A549 (cell line): ENCODE data around the gene MYO1H. TPM values are rescaled to one million over a fixed set of nuclear protein-coding genes. Genes with fewer than 3 reads are reported as not detected.

ENCODE experiments used
- ATAC-seq, 2 experiments: fragments of 200-7000 bp in 1 of 2; fragments of >200 bp in 1 of 2; cut with Nextera tagmentation in 1 of 2; cut with Tn5 transposase in 1 of 2; 3 replicates each; pipeline versions ENCODE4 v1.8.0 to v1.9.1; 2018 to 2020; ENCODE audit warnings: mild to moderate bottlenecking in 1 of 2, moderate library complexity in 1 of 2
- CTCF ChIA-PET: fragments of 300-600 bp; sonication (Branson Sonifier 250); formaldehyde crosslinking; extraction: SDS; loops from one replicate; lab custom pipeline; 2021; ENCODE audit warnings: antibody characterized with exemption, inconsistent platforms; lab: Yijun Ruan, JAX
- POLR2A ChIA-PET: fragments of 350-600 bp; formaldehyde crosslinking; extraction: SDS; loops from one replicate; lab custom pipeline; 2021; ENCODE audit warnings: antibody characterized with exemption, inconsistent platforms; lab: Yijun Ruan, JAX
- DNase-seq, 2 experiments: peaks; one replicate each; pipeline versions ENCODE4 v3.0.0 to v3.0.0-alpha.2; 2011 to 2016; ENCODE audit warnings: low read depth in 1 of 2, low spot score in 1 of 2
- FAIRE-seq: peaks from 2 replicates; lab custom pipeline; 2011; peaks lifted over from hg19 to GRCh38; lab: Jason Lieb, UNC
- H3K27ac ChIP-seq, 2 experiments: fragments of >200 bp; sonication (Bioruptor Twin); formaldehyde crosslinking; 3 replicates each; pipeline ENCODE4 v1.5.1; 2016 to 2017
- H3K4me1 ChIP-seq: fragments of >200 bp; sonication (Bioruptor Twin); formaldehyde crosslinking; 3 replicates; pipeline ENCODE4 v1.6.1; 2016
- H3K4me2 ChIP-seq: fragments of >200 bp; sonication (Bioruptor Twin); formaldehyde crosslinking; 3 replicates; pipeline ENCODE4 v1.6.1; 2016
- H3K4me3 ChIP-seq: fragments of >200 bp; sonication (Bioruptor Twin); formaldehyde crosslinking; 3 replicates; pipeline ENCODE4 v1.5.1; 2016
- H3K9me3 ChIP-seq: fragments of >200 bp; sonication (Bioruptor Twin); formaldehyde crosslinking; 3 replicates; pipeline ENCODE4 v1.6.1; 2016
- CHD2 ChIP-seq: fragments of 150-350 bp; IDR thresholded peaks from 2 replicates; pipeline ENCODE4 v1.6.1; 2014; ENCODE audit warnings: low read length; ENCODE audit not compliant: partially characterized antibody
- CHD4 ChIP-seq: fragments of 200-600 bp; sonication (generic); IDR thresholded peaks from 2 replicates; pipeline ENCODE4 v1.6.1; 2016; ENCODE audit warnings: antibody characterized with exemption, mild to moderate bottlenecking, borderline replicate concordance
- ESRRA ChIP-seq: fragments of 150-350 bp; IDR thresholded peaks from 2 replicates; pipeline ENCODE4 v1.6.1; 2014; ENCODE audit warnings: mild to moderate bottlenecking, low read length, borderline replicate concordance
- FOSB ChIP-seq: fragments of 250-450 bp; sonication (Bioruptor Pico); IDR thresholded peaks from 2 replicates; pipeline ENCODE4 v1.5.0; 2020; ENCODE audit warnings: mild to moderate bottlenecking, moderate library complexity
- FOSL2 ChIP-seq, 2 experiments: fragments of 450-650 bp in 1 of 2; fragments of >200 bp in 1 of 2; sonication (Bioruptor Twin) in 1 of 2; formaldehyde crosslinking; IDR thresholded peaks; 2 replicates each; pipeline versions ENCODE4 v1.5.0 to v1.6.1; 2016 to 2020; ENCODE audit warnings: mild to moderate bottlenecking in 1 of 2, moderate library complexity in 1 of 2
- FOXS1 ChIP-seq: fragments of 250-450 bp; sonication (Bioruptor Pico); IDR thresholded peaks from 2 replicates; pipeline ENCODE4 v1.5.0; 2020; ENCODE audit warnings: mild to moderate bottlenecking, moderate library complexity
- GATA3 ChIP-seq: IDR thresholded peaks from 2 replicates; pipeline ENCODE4 v1.6.1; 2012; ENCODE audit warnings: borderline replicate concordance
- HEYL ChIP-seq: fragments of 250-450 bp; sonication (Bioruptor Pico); IDR thresholded peaks from 2 replicates; pipeline ENCODE4 v1.8.0; 2021; ENCODE audit warnings: mild to moderate bottlenecking, moderate library complexity
- JUNB ChIP-seq: fragments of >200 bp; sonication (Bioruptor Twin); formaldehyde crosslinking; IDR thresholded peaks from 2 replicates; pipeline ENCODE4 v1.6.1; 2016
- KDM5A ChIP-seq: fragments of 200-600 bp; sonication (generic); IDR thresholded peaks from 2 replicates; pipeline ENCODE4 v1.6.1; 2016; ENCODE audit warnings: antibody characterized with exemption, mild to moderate bottlenecking
- MAFK ChIP-seq: fragments of 450-650 bp; IDR thresholded peaks from 2 replicates; pipeline ENCODE4 v1.6.1; 2014; ENCODE audit not compliant: partially characterized antibody
- MAZ ChIP-seq: fragments of 150-350 bp; IDR thresholded peaks from 2 replicates; pipeline ENCODE4 v1.6.1; 2014; ENCODE audit warnings: antibody characterized with exemption, low read depth, low read length, borderline replicate concordance
- MYC ChIP-seq: IDR thresholded peaks from 2 replicates; pipeline ENCODE4 v1.6.1; 2012; ENCODE audit warnings: mild to moderate bottlenecking, inconsistent platforms, low read length, improper control_type of control experiment, borderline replicate concordance
- POLR2A ChIP-seq: IDR thresholded peaks from 2 replicates; pipeline ENCODE4 v1.6.1; 2012; ENCODE audit warnings: mild to moderate bottlenecking, low read length
- RARB ChIP-seq: fragments of 250-450 bp; sonication (Bioruptor Pico); IDR thresholded peaks from 2 replicates; pipeline ENCODE4 v1.8.0; 2021; ENCODE audit warnings: mild to moderate bottlenecking, moderate library complexity
- RCOR1 ChIP-seq: fragments of 150-350 bp; IDR thresholded peaks from 2 replicates; pipeline ENCODE4 v1.6.1; 2014; ENCODE audit warnings: antibody characterized with exemption, low read length, low read depth
- RNF2 ChIP-seq: fragments of 200-600 bp; sonication (generic); IDR thresholded peaks from 2 replicates; pipeline ENCODE4 v1.6.1; 2016; ENCODE audit warnings: low read depth, mild to moderate bottlenecking, antibody characterized with exemption, moderate library complexity, borderline replicate concordance
- SMC3 ChIP-seq: fragments of >200 bp; sonication (Bioruptor Twin); formaldehyde crosslinking; IDR thresholded peaks from 3 replicates; pipeline ENCODE4 v1.6.1; 2018; ENCODE audit warnings: inconsistent platforms
- TFCP2L1 ChIP-seq: fragments of 250-450 bp; sonication (Bioruptor Pico); IDR thresholded peaks from 2 replicates; pipeline ENCODE4 v1.5.0; 2021; ENCODE audit warnings: mild to moderate bottlenecking
- TP53 ChIP-seq: fragments of 250-450 bp; sonication (Bioruptor Pico); IDR thresholded peaks from 2 replicates; pipeline ENCODE4 v1.5.0; 2021; ENCODE audit warnings: mild to moderate bottlenecking, moderate library complexity
- ZFP36 ChIP-seq: fragments of 450-650 bp; IDR thresholded peaks from 2 replicates; pipeline ENCODE4 v1.6.1; 2014; ENCODE audit warnings: borderline replicate concordance; ENCODE audit not compliant: partially characterized antibody
- ZSCAN20 ChIP-seq: fragments of 250-450 bp; sonication (Bioruptor Pico); IDR thresholded peaks from 2 replicates; pipeline ENCODE4 v1.8.0; 2022; ENCODE audit warnings: mild to moderate bottlenecking, moderate library complexity
- WGBS: methylation state at CpG from one replicate; pipeline ENCODE4 v1.1.6; 2017; ENCODE audit errors: missing lambda C conversion rate; 5-methylcytosine and 5-hydroxymethylcytosine counted together
- polyA plus RNA-seq, 4 experiments: library from polyadenylated mRNA; depleted of rRNA in 3 of 4; stranded (reverse); fragments of >200 nt; fragmentation: RNase III in 1 of 4; extraction: RNeasy Plus Mini Kit Qiagen cat#74134 plus additional on column Dnase treatment in 1 of 4; gene quantifications; 2 replicates in 3 of 4; 3 replicates in 1 of 4; pipeline ENCODE4 v1.2.3, GENCODE V29; 2011 to 2017
- TF ChIP-seq, protein P1 (sequence below): fragments of >200 bp; sonication (Bioruptor Twin); formaldehyde crosslinking; IDR thresholded peaks from 3 replicates; pipeline ENCODE4 v1.6.1; 2016
- TF ChIP-seq, protein P2 (sequence below): fragments of 250-450 bp; sonication (Bioruptor Pico); IDR thresholded peaks from 2 replicates; pipeline ENCODE4 v1.5.0; 2021; ENCODE audit warnings: mild to moderate bottlenecking, moderate library complexity, borderline replicate concordance
- TF ChIP-seq, protein P3 (sequence below): fragments of 200-600 bp; sonication (generic); IDR thresholded peaks from 2 replicates; pipeline ENCODE4 v1.6.1; 2016; ENCODE audit warnings: antibody characterized with exemption, mild to moderate bottlenecking, moderate library complexity

Gene MYO1H
- polyA plus RNA-seq, 2 of the 4 experiments (the other 2 are of a cell fraction), result not detected

DNA sequence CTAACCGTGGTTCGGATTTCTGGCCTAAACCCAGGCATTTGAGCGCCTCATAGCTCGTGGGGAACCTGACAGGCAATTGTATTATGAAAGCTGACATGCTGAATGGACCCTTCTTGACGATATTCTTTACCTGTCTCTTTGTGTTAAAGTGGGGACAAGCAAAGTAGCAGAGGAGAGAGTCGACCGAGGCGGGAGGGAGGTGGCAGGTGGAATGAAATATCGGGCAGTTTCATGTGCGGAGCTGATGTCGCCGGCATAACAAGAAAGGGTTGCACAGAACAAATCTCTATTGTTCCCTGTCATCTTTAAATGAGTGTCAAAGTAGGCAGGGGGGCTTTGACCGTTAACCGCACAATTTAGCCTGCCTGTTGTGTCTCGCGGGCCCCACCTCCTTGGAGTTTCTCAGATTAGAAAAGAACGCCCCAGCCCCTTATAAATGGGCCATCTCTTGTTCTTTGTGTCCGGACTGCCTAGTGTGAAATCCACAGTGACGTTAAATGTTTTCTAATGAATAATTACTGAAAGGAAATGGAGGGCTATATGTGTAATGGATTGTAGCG, 11.5 kb downstream of the MYO1H start:
- DNase-seq (no peak), FAIRE-seq (no peak), ATAC-seq (no peak)
- no peak overlapping the region for H3K27ac ChIP-seq
- ChIA-PET POLR2A (no interaction called here), CTCF (no interaction called here)
- 80% methylated on average over 20 of the region's 20 CpGs for WGBS
- TF ChIP-seq, protein P1, sequence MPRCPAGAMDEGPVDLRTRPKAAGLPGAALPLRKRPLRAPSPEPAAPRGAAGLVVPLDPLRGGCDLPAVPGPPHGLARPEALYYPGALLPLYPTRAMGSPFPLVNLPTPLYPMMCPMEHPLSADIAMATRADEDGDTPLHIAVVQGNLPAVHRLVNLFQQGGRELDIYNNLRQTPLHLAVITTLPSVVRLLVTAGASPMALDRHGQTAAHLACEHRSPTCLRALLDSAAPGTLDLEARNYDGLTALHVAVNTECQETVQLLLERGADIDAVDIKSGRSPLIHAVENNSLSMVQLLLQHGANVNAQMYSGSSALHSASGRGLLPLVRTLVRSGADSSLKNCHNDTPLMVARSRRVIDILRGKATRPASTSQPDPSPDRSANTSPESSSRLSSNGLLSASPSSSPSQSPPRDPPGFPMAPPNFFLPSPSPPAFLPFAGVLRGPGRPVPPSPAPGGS, result no peak
- no peak for TF ChIP-seq ZFP36
- TF ChIP-seq RARB (CRISPR knock-in tag), result no peak
- no peak for TF ChIP-seq ESRRA
- TF ChIP-seq MAZ, result no peak
- TF ChIP-seq HEYL (CRISPR knock-in tag), result no peak
- no peak for TF ChIP-seq FOXS1 (CRISPR knock-in tag)
- no peak for TF ChIP-seq SMC3
- no peak for TF ChIP-seq RNF2
- no peak for TF ChIP-seq TFCP2L1 (CRISPR knock-in tag)
- TF ChIP-seq, protein P2, sequence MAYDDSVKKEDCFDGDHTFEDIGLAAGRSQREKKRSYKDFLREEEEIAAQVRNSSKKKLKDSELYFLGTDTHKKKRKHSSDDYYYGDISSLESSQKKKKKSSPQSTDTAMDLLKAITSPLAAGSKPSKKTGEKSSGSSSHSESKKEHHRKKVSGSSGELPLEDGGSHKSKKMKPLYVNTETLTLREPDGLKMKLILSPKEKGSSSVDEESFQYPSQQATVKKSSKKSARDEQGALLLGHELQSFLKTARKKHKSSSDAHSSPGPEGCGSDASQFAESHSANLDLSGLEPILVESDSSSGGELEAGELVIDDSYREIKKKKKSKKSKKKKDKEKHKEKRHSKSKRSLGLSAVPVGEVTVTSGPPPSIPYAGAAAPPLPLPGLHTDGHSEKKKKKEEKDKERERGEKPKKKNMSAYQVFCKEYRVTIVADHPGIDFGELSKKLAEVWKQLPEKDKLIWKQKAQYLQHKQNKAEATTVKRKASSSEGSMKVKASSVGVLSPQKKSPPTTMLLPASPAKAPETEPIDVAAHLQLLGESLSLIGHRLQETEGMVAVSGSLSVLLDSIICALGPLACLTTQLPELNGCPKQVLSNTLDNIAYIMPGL (CRISPR knock-in tag), result no peak
- no peak for TF ChIP-seq ZSCAN20
- TF ChIP-seq TP53 (CRISPR knock-in tag), result no peak
- no peak for TF ChIP-seq CHD4
- no peak for TF ChIP-seq KDM5A
- no peak for TF ChIP-seq FOSL2 (IDR thresholded peaks at IDR 0.05)
- TF ChIP-seq FOSL2 (CRISPR knock-in tag; IDR thresholded peaks at IDR 0.05), result no peak
- TF ChIP-seq, protein P3, sequence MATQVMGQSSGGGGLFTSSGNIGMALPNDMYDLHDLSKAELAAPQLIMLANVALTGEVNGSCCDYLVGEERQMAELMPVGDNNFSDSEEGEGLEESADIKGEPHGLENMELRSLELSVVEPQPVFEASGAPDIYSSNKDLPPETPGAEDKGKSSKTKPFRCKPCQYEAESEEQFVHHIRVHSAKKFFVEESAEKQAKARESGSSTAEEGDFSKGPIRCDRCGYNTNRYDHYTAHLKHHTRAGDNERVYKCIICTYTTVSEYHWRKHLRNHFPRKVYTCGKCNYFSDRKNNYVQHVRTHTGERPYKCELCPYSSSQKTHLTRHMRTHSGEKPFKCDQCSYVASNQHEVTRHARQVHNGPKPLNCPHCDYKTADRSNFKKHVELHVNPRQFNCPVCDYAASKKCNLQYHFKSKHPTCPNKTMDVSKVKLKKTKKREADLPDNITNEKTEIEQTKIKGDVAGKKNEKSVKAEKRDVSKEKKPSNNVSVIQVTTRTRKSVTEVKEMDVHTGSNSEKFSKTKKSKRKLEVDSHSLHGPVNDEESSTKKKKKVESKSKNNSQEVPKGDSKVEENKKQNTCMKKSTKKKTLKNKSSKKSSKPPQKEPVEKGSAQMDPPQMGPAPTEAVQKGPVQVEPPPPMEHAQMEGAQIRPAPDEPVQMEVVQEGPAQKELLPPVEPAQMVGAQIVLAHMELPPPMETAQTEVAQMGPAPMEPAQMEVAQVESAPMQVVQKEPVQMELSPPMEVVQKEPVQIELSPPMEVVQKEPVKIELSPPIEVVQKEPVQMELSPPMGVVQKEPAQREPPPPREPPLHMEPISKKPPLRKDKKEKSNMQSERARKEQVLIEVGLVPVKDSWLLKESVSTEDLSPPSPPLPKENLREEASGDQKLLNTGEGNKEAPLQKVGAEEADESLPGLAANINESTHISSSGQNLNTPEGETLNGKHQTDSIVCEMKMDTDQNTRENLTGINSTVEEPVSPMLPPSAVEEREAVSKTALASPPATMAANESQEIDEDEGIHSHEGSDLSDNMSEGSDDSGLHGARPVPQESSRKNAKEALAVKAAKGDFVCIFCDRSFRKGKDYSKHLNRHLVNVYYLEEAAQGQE, result no peak
- TF ChIP-seq CHD2, result no peak
- no peaks in the 10 kb centered on the region for H3K9me3 ChIP-seq
- no peak overlapping the region for H3K4me2 ChIP-seq
- no peaks in the 10 kb centered on the region for H3K4me1 ChIP-seq
- H3K4me3 ChIP-seq, result no peak overlapping the region

DNA sequence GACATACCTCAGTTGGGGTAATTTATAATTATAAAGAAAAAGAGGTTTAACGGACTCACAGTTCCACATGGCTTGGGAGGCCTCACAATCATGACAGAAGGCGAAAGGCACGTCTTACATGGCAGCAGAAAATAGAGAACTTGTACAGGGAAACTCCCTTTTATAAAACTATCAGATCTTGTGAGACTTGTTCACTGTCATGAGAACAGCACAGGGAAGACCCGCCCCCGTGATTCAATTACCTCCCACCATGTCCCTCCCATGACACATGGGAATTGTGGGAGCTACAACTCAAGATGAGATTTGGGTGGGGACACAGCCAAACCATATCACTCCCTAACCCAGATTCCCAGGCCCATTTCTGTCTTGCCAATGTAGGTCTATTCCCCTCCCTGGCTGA, 22.1 kb downstream of the MYO1H start:
- DNase-seq (no peak), FAIRE-seq (no peak), ATAC-seq (no peak)
- H3K4me2 ChIP-seq, result no peak overlapping the region
- TF ChIP-seq POLR2A (no peak), MAFK (no peak), RCOR1 (no peak), FOXS1 (CRISPR knock-in tag) (no peak), FOSB (no peak), JUNB (no peak), GATA3 (no peak), MYC (no peak), ZSCAN20 (no peak)
- 31% methylated on average over 5 of the region's 5 CpGs for WGBS
- no peaks in the 10 kb centered on the region for H3K9me3 ChIP-seq
- no peak overlapping the region for H3K27ac ChIP-seq
- POLR2A ChIA-PET, result no interaction called here
- H3K4me3 ChIP-seq, result no peak overlapping the region
- no peaks in the 10 kb centered on the region for H3K4me1 ChIP-seq
- CTCF ChIA-PET, result no interaction called here
